DOHH2 (cell line): ENCODE results near the gene RFX4.

Source experiments
- H3F3A ChIP-seq: fragments of 200-600 bp; sonication (generic), shearing (Covaris generic); 2 replicates; pipeline ENCODE4 v1.6.0; 2016; ENCODE audit warnings: antibody characterized with exemption, mild to moderate bottlenecking; ENCODE audit not compliant: control insufficient read depth, insufficient read depth
- H3K27ac ChIP-seq: fragments of 200-600 bp; sonication (generic); 2 replicates; pipeline ENCODE4 v1.5.1; 2014; ENCODE audit warnings: low read depth, mild to moderate bottlenecking, low read length, moderate library complexity
- H3K27me3 ChIP-seq: fragments of 200-600 bp; sonication (generic); 2 replicates; pipeline ENCODE4 v1.6.1; 2014; ENCODE audit warnings: mild to moderate bottlenecking, low read length, mixed read lengths; ENCODE audit not compliant: control insufficient read depth
- H3K36me3 ChIP-seq: fragments of 200-600 bp; sonication (generic); 2 replicates; pipeline ENCODE4 v1.6.1; 2014; ENCODE audit warnings: mild to moderate bottlenecking, low read length, moderate library complexity, mixed read lengths; ENCODE audit not compliant: control insufficient read depth
- H3K4me1 ChIP-seq: fragments of 200-600 bp; sonication (generic); 2 replicates; pipeline ENCODE4 v1.6.1; 2014; ENCODE audit warnings: mild to moderate bottlenecking, low read length, mixed read lengths; ENCODE audit not compliant: control insufficient read depth
- H3K4me2 ChIP-seq: fragments of 200-600 bp; sonication (generic); 2 replicates; pipeline ENCODE4 v1.6.0; 2014; ENCODE audit warnings: mild to moderate bottlenecking, low read length, moderate library complexity
- H3K4me3 ChIP-seq: fragments of 200-600 bp; sonication (generic); 2 replicates; pipeline ENCODE4 v1.5.1; 2014; ENCODE audit warnings: mild to moderate bottlenecking, low read length, mixed read lengths
- H3K79me2 ChIP-seq: fragments of 200-600 bp; sonication (generic); 2 replicates; pipeline ENCODE4 v1.6.1; 2014; ENCODE audit warnings: mild to moderate bottlenecking, low read length, mixed read lengths; ENCODE audit not compliant: control insufficient read depth
- H3K9me2 ChIP-seq: fragments of 200-600 bp; sonication (generic); replicated peaks from 2 replicates; pipeline ENCODE4 v1.6.1; 2014; ENCODE audit warnings: mild to moderate bottlenecking, low read length, mixed read lengths; ENCODE audit not compliant: control insufficient read depth
- H3K9me3 ChIP-seq: fragments of 200-600 bp; sonication (generic); 2 replicates; pipeline ENCODE4 v1.6.1; 2014; ENCODE audit warnings: antibody characterized with exemption, low read length, mixed read lengths; ENCODE audit not compliant: control insufficient read depth, insufficient read depth
- H4K20me1 ChIP-seq: fragments of 200-600 bp; sonication (generic); 2 replicates; pipeline ENCODE4 v1.6.0; 2014; ENCODE audit warnings: low read depth, mild to moderate bottlenecking, antibody characterized with exemption, low read length, moderate library complexity; ENCODE audit not compliant: control insufficient read depth, insufficient read depth
- EZH2phosphoT487 ChIP-seq: fragments of 200-600 bp; sonication (generic); IDR thresholded peaks from 2 replicates; pipeline ENCODE4 v1.6.1; 2017; ENCODE audit warnings: borderline replicate concordance, mild to moderate bottlenecking, antibody characterized with exemption, low read length, moderate library complexity, mixed read lengths
- TF ChIP-seq, protein P1 (sequence below): fragments of 200-600 bp; sonication (generic); IDR thresholded peaks from one replicate; pipeline ENCODE4 v1.5.1; 2014; ENCODE audit warnings: antibody characterized with exemption, mild to moderate bottlenecking, low read depth, low read length; ENCODE audit not compliant: poor library complexity, severe bottlenecking

The RFX4 gene

DNA sequence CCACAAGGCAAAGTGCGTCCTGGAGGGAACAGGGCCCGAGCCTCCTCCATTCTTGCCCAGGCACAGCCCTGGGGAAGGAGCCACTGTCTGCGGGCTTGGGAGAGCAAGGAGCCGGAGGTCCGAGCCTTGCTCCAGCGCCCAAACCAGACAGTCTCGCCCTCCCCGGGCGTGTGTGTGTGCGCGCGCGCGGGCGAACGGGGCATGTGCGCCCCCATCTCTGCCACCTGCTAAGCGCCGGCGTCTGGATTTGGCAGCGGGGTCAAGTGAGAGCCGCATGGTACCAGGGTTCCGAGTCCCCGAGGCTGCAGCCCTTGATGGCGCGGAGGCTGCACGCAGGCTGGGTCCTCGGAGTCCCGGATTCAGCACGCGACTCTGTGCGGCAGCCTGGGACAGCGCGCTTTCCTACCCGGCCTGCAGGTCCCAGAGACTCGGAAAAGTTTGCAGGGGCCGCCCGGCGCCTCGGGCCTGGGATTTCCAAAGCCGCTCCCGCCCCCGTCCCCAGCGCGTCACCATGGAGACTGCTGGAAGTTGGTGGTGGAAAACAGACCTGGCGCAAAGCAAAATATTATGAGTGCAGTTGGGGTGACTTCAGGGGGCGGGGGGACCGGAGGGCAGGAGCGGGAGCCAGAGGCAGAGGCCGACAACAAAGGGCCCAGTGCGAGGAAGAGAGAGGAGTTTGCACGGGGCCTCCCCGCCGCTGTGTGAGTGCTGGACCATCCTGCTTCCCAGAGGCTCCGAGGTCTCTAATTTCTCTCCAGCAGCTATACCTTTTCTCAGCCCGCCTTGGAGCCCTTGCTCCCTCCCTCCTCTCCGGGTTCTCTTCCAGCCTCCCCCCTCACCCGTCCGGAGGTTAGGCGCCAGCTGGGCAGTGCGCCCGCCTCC is 4.2 kb downstream of the RFX4 start:
- H3K4me1 ChIP-seq = no peaks in the 10 kb centered on the region
- no peaks in the 10 kb centered on the region for H3F3A ChIP-seq
- H3K27me3 ChIP-seq = peaks cover 34% of the 10 kb centered on the region
- no peaks in the 10 kb centered on the region for H3K9me2 ChIP-seq
- H3K79me2 ChIP-seq = no peaks in the 10 kb centered on the region
- TF ChIP-seq, protein P1, sequence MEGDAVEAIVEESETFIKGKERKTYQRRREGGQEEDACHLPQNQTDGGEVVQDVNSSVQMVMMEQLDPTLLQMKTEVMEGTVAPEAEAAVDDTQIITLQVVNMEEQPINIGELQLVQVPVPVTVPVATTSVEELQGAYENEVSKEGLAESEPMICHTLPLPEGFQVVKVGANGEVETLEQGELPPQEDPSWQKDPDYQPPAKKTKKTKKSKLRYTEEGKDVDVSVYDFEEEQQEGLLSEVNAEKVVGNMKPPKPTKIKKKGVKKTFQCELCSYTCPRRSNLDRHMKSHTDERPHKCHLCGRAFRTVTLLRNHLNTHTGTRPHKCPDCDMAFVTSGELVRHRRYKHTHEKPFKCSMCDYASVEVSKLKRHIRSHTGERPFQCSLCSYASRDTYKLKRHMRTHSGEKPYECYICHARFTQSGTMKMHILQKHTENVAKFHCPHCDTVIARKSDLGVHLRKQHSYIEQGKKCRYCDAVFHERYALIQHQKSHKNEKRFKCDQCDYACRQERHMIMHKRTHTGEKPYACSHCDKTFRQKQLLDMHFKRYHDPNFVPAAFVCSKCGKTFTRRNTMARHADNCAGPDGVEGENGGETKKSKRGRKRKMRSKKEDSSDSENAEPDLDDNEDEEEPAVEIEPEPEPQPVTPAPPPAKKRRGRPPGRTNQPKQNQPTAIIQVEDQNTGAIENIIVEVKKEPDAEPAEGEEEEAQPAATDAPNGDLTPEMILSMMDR = no peak
- no peak for TF ChIP-seq EZH2phosphoT487
- no peaks in the 10 kb centered on the region for H4K20me1 ChIP-seq
- H3K4me3 ChIP-seq = no peak overlapping the region
- no peaks in the 10 kb centered on the region for H3K9me3 ChIP-seq
- no peak overlapping the region for H3K4me2 ChIP-seq
- no peaks in the 10 kb centered on the region for H3K36me3 ChIP-seq
- no peak overlapping the region for H3K27ac ChIP-seq

DNA sequence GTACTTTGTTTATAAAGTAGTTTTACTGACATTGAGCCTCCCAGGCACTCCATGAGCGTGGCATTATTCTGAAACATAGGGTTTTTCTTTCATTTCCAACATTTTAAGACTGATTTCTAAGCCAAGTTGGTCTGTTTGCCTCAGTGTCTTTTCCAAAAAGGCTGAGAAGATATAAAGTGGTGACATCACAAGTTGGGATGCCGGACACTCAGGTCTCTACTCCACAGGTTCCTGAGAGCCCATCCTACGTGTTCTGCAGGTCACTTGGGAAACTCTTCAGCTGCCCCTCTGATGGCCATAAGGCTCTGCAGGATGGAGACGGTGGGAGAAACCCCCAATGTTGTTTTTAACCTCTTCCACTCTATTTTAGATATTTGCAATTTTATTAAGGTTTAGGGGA is 6.0 kb downstream of the RFX4 start:
- Histone ChIP-seq H3K27me3 (peaks cover 35% of the 10 kb centered on the region), H3K9me3 (no peaks in the 10 kb centered on the region), H3K4me2 (no peak overlapping the region), H3K79me2 (no peaks in the 10 kb centered on the region), H3F3A (no peaks in the 10 kb centered on the region), H3K4me1 (no peaks in the 10 kb centered on the region), H3K27ac (no peak overlapping the region), H4K20me1 (no peaks in the 10 kb centered on the region), H3K36me3 (no peaks in the 10 kb centered on the region), H3K9me2 (no peaks in the 10 kb centered on the region), H3K4me3 (no peak overlapping the region)
- TF ChIP-seq, protein P1 = no peak
- TF ChIP-seq EZH2phosphoT487 = no peak

DNA sequence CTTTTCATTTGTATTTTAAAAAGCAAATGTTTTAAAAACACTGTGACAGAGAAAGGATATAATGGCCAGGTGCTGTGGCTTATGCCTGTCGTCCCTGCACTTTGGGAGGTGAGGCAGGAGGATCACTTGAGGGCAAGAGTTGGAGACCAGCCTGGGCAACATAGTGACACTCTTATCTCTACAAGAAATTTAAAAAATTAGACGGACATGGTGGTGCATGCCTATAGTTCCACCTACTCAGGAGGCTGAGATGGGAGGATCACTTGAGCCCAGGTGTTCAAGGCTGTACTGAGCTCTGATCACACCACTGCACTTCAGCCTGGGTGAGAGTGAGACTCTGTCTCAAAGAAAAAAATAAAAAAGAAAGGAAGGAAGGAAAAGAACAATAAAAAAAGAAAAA is 7.8 kb downstream of the RFX4 start:
- Histone ChIP-seq H3F3A (no peaks in the 10 kb centered on the region), H3K27me3 (peaks cover 36% of the 10 kb centered on the region), H3K4me2 (no peak overlapping the region)

More for the DNA sequence above, 7.8 kb downstream of the RFX4 start:
- H3K27ac ChIP-seq = no peak overlapping the region
- no peak for TF ChIP-seq EZH2phosphoT487
- TF ChIP-seq, protein P1 = no peak
- H3K4me3 ChIP-seq = no peak overlapping the region
- no peaks in the 10 kb centered on the region for H4K20me1 ChIP-seq
- H3K4me1 ChIP-seq = no peaks in the 10 kb centered on the region
- no peaks in the 10 kb centered on the region for H3K36me3 ChIP-seq
- no peaks in the 10 kb centered on the region for H3K9me2 ChIP-seq
- H3K79me2 ChIP-seq = no peaks in the 10 kb centered on the region
- no peaks in the 10 kb centered on the region for H3K9me3 ChIP-seq
